ENCODE data around the gene TK2. TPM values are rescaled to one million over a fixed set of nuclear protein-coding genes. Genes with fewer than 3 reads are reported as not detected.
"Not testable (repeated sequence)": the region's sequence is repeated elsewhere in the genome, so short reads cannot be mapped to it uniquely, and the experiment has no call there.

The TK2 gene
- total RNA-seq, 2 donors from 2014 or later = 5.7 to 6.6 TPM

DNA sequence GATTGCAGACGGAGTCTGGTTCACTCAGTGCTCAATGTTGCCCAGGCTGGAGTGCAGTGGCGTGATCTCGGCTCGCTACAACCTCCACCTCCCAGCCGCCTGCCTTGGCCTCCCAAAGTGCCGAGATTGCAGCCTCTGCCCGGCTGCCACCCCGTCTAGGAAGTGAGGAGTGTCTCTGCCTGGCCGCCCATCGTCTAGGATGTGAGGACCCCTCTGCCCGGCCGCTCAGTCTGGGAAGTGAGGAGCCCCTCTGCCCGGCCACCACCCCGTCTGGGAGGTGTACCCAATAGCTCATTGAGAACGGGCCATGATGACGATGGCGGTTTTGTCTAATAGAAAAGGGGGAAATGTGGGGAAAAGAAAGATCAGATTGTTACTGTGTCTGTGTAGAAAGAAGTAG lies 35.5 kb downstream of the TK2 start:
- H3K4me3 Mint-ChIP-seq; ATAC-seq (replicated peaks); H3K27me3 Mint-ChIP-seq; H3K9me3 Mint-ChIP-seq; H3K36me3 Mint-ChIP-seq (ENCODE audit: low read depth): not testable (repeated sequence)
- Mint-ChIP-seq H3K27ac (peak overlapping the region; percentile 96), H3K4me1 (peaks cover 36% of the 10 kb centered on the region)

- H3K27ac Mint-ChIP-seq = peak overlapping the region; percentile 8
- no peaks in the 10 kb centered on the region for H3K27me3 Mint-ChIP-seq
- no peaks in the 10 kb centered on the region for H3K9me3 Mint-ChIP-seq
- no peaks in the 10 kb centered on the region for H3K36me3 Mint-ChIP-seq (ENCODE audit: low read depth)
- H3K4me3 Mint-ChIP-seq = no peak overlapping the region
- H3K4me1 Mint-ChIP-seq = peaks cover 36% of the 10 kb centered on the region
- ATAC-seq (replicated peaks) = no peak
These were observed 36.7 kb downstream of the TK2 start for GRCh38 chr16:66513111-66513723.

- no peak for ATAC-seq (replicated peaks)
- H3K4me3 Mint-ChIP-seq = no peak overlapping the region
- peak overlapping the region; percentile 8 for H3K27ac Mint-ChIP-seq
- H3K36me3 Mint-ChIP-seq (ENCODE audit: low read depth) = no peaks in the 10 kb centered on the region
- H3K4me1 Mint-ChIP-seq = peaks cover 30% of the 10 kb centered on the region
- no peaks in the 10 kb centered on the region for H3K27me3 Mint-ChIP-seq
- H3K9me3 Mint-ChIP-seq = no peaks in the 10 kb centered on the region
These were observed 37.4 kb downstream of the TK2 start for GRCh38 chr16:66512272-66513110.

- Mint-ChIP-seq H3K36me3 (ENCODE audit: low read depth) (no peaks in the 10 kb centered on the region), H3K27me3 (no peaks in the 10 kb centered on the region), H3K4me3 (no peak overlapping the region), H3K27ac (no peak overlapping the region), H3K9me3 (no peaks in the 10 kb centered on the region), H3K4me1 (peaks cover 23% of the 10 kb centered on the region)
- no peak for ATAC-seq (replicated peaks)
These were observed 38.2 kb downstream of the TK2 start for GRCh38 chr16:66511602-66512271.

- H3K36me3 Mint-ChIP-seq (ENCODE audit: low read depth) = no peaks in the 10 kb centered on the region
- no peak overlapping the region for H3K27ac Mint-ChIP-seq
- ATAC-seq (replicated peaks) = no peak
- H3K9me3 Mint-ChIP-seq = no peaks in the 10 kb centered on the region
- no peak overlapping the region for H3K4me3 Mint-ChIP-seq
- H3K27me3 Mint-ChIP-seq = no peaks in the 10 kb centered on the region
- peaks cover 15% of the 10 kb centered on the region for H3K4me1 Mint-ChIP-seq
These were observed 39.0 kb downstream of the TK2 start for GRCh38 chr16:66510711-66511601.

GRCh38 chr16:66510298-66510697 lies 39.6 kb downstream of the TK2 start:
- Mint-ChIP-seq H3K4me1 (peaks cover 8% of the 10 kb centered on the region), H3K27me3 (no peaks in the 10 kb centered on the region), H3K9me3 (no peaks in the 10 kb centered on the region), H3K27ac (no peak overlapping the region), H3K36me3 (ENCODE audit: low read depth) (no peaks in the 10 kb centered on the region), H3K4me3 (no peak overlapping the region)
- no peak for ATAC-seq (replicated peaks)

GRCh38 chr16:66509576-66509975 lies 40.3 kb downstream of the TK2 start:
- no peaks in the 10 kb centered on the region for H3K9me3 Mint-ChIP-seq
- H3K27me3 Mint-ChIP-seq = no peaks in the 10 kb centered on the region
- no peak for ATAC-seq (replicated peaks)
- peaks cover 4% of the 10 kb centered on the region for H3K4me1 Mint-ChIP-seq
- no peak overlapping the region for H3K4me3 Mint-ChIP-seq
- H3K27ac Mint-ChIP-seq = no peak overlapping the region
- no peaks in the 10 kb centered on the region for H3K36me3 Mint-ChIP-seq (ENCODE audit: low read depth)

DNA sequence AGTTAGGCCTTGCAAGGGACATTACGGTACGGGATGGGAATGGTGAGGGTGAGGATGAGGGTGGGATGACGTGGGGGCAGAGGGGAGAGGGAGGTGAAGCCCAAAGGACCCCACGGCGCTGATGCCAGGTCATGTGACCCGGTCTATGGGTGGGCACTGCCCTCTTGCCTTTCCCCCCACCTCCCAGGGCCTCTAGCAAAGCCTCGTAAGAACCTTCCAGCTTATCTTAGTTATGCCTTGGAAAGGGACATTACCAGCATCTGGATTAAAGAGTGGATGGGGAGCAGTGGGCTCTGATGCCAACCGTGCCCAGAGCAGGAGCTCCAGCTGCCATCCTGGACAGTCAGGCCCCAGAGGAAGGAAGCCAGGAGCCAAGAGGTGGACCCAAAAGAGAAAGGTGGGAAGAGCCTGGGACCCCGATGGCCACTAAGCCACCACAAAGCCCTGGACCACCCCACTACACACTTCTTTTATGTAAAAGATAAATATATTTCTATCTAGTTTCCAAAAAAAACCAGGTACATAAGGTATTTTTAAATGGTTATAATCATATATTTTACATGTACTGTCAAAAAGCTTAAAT lies 40.9 kb downstream of the TK2 start:
- Mint-ChIP-seq H3K36me3 (ENCODE audit: low read depth) (no peaks in the 10 kb centered on the region), H3K9me3 (no peaks in the 10 kb centered on the region), H3K27me3 (no peaks in the 10 kb centered on the region), H3K4me3 (no peak overlapping the region), H3K27ac (no peak overlapping the region), H3K4me1 (peaks cover 4% of the 10 kb centered on the region)
- ATAC-seq (replicated peaks) = no peak

DNA sequence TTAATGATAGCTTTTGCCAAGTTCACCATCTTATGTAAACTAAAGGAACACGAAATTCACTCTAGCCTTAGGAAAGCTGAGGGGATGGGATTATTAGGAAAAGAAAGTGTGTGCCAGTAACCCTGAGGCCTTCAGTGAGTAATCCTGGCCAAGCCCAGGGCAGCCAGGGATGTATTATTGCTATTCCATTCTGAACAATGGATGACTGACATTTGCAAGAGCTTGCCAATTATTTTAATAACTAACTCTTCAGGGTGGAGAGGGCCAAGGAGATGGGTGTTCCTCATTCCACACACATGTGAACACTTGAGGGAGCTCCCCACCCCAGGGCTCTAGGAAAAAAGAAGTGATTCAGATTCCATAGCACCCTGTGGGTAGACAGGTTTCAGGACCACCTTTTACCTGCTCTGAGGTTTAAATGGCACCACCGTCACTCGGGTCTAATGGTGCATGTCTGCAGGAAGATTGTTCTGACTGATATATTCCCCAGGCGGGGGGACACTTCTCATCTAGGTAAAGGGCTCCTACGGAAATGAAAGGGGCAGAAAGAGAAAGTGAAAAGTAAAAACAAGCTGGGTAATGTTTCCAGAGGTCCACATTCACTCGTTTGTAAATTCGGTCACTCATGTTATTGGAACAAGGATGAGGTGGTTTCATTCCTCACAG lies 41.5 kb downstream of the TK2 start:
- Mint-ChIP-seq H3K4me3 (no peak overlapping the region), H3K4me1 (peaks cover 6% of the 10 kb centered on the region), H3K36me3 (ENCODE audit: low read depth) (no peaks in the 10 kb centered on the region), H3K27me3 (no peaks in the 10 kb centered on the region), H3K9me3 (no peaks in the 10 kb centered on the region), H3K27ac (no peak overlapping the region)
- no peak for ATAC-seq (replicated peaks)

DNA sequence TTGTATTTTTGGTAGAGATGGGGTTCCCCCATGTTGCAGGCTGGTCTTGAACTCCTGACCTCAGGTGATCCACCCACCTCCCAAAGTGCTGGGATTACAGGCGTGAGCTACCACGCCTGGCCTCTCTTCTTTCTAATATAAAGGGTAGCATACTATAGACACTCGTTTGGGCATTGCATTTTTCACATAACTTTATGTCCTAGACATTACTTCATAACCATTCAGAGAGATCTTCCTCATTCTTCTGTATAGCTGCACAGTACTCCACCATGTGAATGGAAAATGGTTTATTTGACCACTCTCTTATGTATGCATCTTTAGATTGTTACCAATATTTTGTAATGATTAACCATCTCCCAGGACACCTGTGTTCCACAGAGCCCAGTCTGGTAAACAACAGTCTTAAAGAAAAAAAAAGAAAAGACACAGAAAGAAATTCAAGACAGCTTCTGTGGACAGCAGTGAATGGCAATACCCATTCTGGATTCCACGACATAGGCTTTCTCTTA lies 42.1 kb downstream of the TK2 start:
- no peak overlapping the region for H3K27ac Mint-ChIP-seq
- ATAC-seq (replicated peaks) = no peak
- no peak overlapping the region for H3K4me3 Mint-ChIP-seq
- H3K9me3 Mint-ChIP-seq = no peaks in the 10 kb centered on the region
- no peaks in the 10 kb centered on the region for H3K27me3 Mint-ChIP-seq
- peaks cover 10% of the 10 kb centered on the region for H3K4me1 Mint-ChIP-seq
- no peaks in the 10 kb centered on the region for H3K36me3 Mint-ChIP-seq (ENCODE audit: low read depth)

GRCh38 chr16:66503612-66504011 lies 46.3 kb downstream of the TK2 start:
- Mint-ChIP-seq H3K9me3 (no peaks in the 10 kb centered on the region), H3K27me3 (no peaks in the 10 kb centered on the region), H3K36me3 (ENCODE audit: low read depth) (no peaks in the 10 kb centered on the region), H3K4me1 (peaks cover 5% of the 10 kb centered on the region), H3K4me3 (peak overlapping the region; percentile 1), H3K27ac (no peak overlapping the region)
- ATAC-seq (replicated peaks) = no peak

- Mint-ChIP-seq H3K4me1 (peaks cover 5% of the 10 kb centered on the region), H3K27ac (no peak overlapping the region), H3K9me3 (no peaks in the 10 kb centered on the region), H3K36me3 (ENCODE audit: low read depth) (no peaks in the 10 kb centered on the region), H3K4me3 (peak overlapping the region; percentile 1), H3K27me3 (no peaks in the 10 kb centered on the region)
- ATAC-seq (replicated peaks) = no peak
These were observed 46.9 kb downstream of the TK2 start for GRCh38 chr16:66503030-66503429.

Measured in activated T-helper 17 cell treated with anti-CD3 and anti-CD28 coated beads, Interleukin-2, amount 50 U/mL, for 72 hours (primary cell).